A549 (cell line): ENCODE results near the gene SMIM35.

Experiments
- CEBPB ChIP-seq, 2 experiments: fragments of >200 bp in 1 of 2; sonication (Bioruptor Twin) in 1 of 2; formaldehyde crosslinking in 1 of 2; IDR thresholded peaks; 2 replicates each; pipeline ENCODE4 v1.6.1; 2012 to 2016
- CTCF ChIP-seq: fragments of >200 bp; sonication (Bioruptor Twin); formaldehyde crosslinking; IDR thresholded peaks from 3 replicates; pipeline ENCODE4 v1.5.1; 2016
- EHF ChIP-seq: fragments of 250-450 bp; sonication (Bioruptor Pico); IDR thresholded peaks from 2 replicates; pipeline ENCODE4 v1.5.0; 2020; ENCODE audit warnings: mild to moderate bottlenecking
- KDM5A ChIP-seq: fragments of 200-600 bp; sonication (generic); IDR thresholded peaks from 2 replicates; pipeline ENCODE4 v1.6.1; 2016; ENCODE audit warnings: antibody characterized with exemption, mild to moderate bottlenecking
- POLR2A ChIP-seq: IDR thresholded peaks from 2 replicates; pipeline ENCODE4 v1.6.1; 2012; ENCODE audit warnings: mild to moderate bottlenecking, low read length
- REST ChIP-seq: fragments of 200-600 bp; sonication (generic); IDR thresholded peaks from 2 replicates; pipeline ENCODE4 v1.6.1; 2016; ENCODE audit warnings: antibody characterized with exemption, mild to moderate bottlenecking, moderate library complexity

- no peak for TF ChIP-seq CEBPB (IDR thresholded peaks at IDR 0.05)
- no peak for TF ChIP-seq REST
- no peak for TF ChIP-seq CTCF
- no peak for TF ChIP-seq KDM5A
- TF ChIP-seq EHF: no peak
- TF ChIP-seq POLR2A: no peak
Measured at GRCh38 chr11:118120793-118121192, 34.0 kb upstream of the SMIM35 start.
